ENCODE measurements around the gene ZNF547.

The ZNF547 gene

DNA sequence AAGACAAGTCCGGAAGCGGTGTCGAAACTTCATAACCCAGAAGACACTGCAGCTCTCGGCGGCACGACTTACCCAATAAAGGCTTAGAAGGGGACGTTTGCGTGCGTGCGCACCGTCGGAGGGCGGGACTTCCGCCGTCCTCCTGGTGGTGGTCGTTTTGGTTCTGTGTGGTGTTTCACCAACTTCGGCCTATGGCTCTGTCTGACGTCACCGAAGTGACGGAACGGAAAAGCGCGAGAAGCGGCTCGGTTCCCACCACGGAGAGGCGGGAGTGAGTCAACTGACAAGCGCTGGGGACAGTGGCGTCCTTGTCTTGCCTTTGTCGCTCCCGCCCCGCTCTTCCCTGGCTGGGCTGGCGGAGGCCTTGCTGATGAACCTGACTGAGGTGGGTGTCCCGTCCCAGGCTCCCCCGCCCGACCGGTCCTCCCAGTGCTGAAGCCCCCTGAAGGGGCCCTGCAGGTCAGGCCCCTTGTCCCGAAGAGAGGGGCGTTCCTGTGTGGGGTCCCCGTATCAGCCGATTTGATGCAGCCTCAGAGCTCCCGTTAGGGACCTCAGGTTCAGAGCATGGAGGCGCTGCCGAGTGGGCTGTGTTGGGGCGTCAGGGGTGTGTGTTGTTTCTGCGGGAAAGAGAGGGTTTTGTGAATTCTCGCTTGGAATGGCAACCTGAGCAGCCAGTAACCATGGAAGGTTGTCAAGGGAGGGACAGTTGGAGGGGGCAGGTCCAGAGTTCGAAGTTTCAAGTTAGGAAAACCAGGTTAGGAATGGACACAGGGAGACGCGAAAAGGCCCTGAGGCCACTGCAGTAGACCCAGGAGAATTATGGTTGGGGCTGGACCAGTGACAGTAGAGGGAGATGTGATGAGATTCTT is 26.6 kb downstream of the ZNF547 start, which contains the start of gene ZNF548:
Gene ZNF548 (plus strand): TSS at position 125 of the 869 bp plus-strand sequence. CDS start 246 bp downstream, at position 371.
- H3K27me3 Mint-ChIP-seq: no peaks in the 10 kb centered on the region
- peaks cover 33% of the 10 kb centered on the region for H3K4me1 Mint-ChIP-seq
- peak; percentile 97 for DNase-seq
- peak within 1 kb of the TSS; percentile 96 for H3K4me3 Mint-ChIP-seq
- H3K27ac Mint-ChIP-seq: peak within 1 kb of the TSS; percentile 96
- peaks cover 50% of the 10 kb centered on the region for H3K36me3 Mint-ChIP-seq
- CTCF ChIA-PET: interaction anchor here (0.6 kb wide), 1 partner anchor 918 kb away, joined by 3 read pairs; no protein-coding TSS in a partner anchor
- peaks cover 51% of the 10 kb centered on the region for H3K9me3 Mint-ChIP-seq

DNA sequence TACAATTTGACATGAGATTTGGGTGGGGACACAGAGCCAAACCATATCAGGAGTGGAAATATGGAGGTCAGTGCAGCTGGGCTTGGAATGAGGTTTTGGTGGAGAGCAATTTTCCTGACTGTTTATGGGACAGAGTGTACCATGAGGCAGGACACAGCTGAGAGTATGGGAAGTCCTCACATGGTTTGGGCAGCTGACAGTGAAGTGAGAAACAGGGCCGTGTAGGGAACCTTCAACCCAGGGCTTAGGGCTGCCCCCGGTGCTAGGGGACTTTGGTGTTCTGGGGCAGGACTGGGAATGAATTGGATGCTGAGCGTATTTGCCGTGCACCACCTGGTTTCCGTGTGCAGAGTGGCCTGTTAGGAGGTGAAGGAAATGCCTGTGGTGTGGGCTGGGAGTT is 32.4 kb downstream of the ZNF547 start:
- CTCF ChIA-PET: no interaction called here
- Mint-ChIP-seq H3K4me3 (no peak overlapping the region), H3K27ac (no peak overlapping the region), H3K36me3 (peaks cover 85% of the 10 kb centered on the region), H3K27me3 (no peaks in the 10 kb centered on the region), H3K4me1 (peaks cover 11% of the 10 kb centered on the region), H3K9me3 (peaks cover 69% of the 10 kb centered on the region)
- no peak for DNase-seq

DNA sequence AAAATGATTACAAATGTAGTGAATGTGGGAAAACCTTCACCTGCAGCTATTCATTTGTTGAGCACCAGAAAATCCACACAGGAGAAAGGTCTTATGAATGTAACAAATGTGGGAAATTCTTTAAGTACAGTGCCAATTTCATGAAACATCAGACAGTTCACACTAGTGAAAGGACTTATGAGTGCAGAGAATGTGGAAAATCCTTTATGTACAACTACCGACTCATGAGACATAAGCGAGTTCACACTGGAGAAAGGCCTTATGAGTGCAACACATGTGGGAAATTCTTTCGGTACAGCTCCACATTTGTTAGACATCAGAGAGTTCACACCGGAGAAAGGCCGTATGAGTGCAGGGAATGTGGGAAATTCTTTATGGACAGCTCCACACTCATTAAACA is 35.5 kb downstream of the ZNF547 start:
- no peak for DNase-seq
- H3K36me3 Mint-ChIP-seq: peaks cover 67% of the 10 kb centered on the region
- CTCF ChIA-PET: no interaction called here
- no peaks in the 10 kb centered on the region for H3K4me1 Mint-ChIP-seq
- no peak overlapping the region for H3K4me3 Mint-ChIP-seq
- H3K9me3 Mint-ChIP-seq: peaks cover 64% of the 10 kb centered on the region
- H3K27ac Mint-ChIP-seq: no peak overlapping the region
- H3K27me3 Mint-ChIP-seq: no peaks in the 10 kb centered on the region

DNA sequence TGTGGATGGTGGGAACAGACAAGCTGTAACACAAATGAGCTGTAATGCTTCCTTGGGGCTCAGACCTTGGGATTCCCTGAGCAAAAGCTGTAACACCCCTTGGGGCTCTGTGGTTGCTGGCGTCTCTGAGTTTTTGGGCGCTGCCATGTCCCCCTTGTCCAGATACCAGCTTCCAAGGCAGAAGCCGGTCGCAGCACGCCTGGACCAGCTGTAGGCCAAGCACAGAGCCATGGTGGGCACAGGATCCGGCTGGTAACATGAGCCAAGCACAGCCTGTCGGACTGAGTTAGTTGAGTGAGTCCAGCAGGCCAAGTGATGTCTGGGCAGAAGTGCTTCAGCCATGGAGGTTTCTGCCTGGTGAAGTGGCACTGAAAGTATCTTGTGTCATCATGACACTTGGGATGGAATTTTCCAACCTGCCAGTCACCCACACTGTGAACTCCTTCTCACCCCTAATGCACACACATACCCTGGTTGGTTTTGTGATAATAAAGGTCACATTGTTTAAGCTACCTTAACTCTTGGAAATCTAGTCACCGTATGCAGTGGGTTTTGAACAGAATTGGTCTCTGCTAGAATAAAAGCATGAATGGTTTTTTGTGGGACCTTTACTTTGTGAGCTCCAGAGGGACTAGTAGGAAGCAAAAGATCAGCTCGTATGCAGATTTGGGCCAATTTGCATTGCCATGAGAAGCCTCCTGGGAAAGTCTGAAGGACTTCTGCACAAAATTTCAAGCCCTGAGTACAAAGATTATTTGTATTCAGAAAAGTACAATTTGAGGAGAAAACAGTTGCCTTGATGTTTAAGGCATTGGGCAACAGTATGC is 40.6 kb downstream of the ZNF547 start:
- Mint-ChIP-seq H3K4me3 (no peak overlapping the region), H3K27ac (no peak overlapping the region), H3K4me1 (peaks cover 5% of the 10 kb centered on the region), H3K9me3 (peaks cover 24% of the 10 kb centered on the region), H3K27me3 (no peaks in the 10 kb centered on the region), H3K36me3 (peaks cover 17% of the 10 kb centered on the region)
- no peak for DNase-seq
- CTCF ChIA-PET: no interaction called here

DNA sequence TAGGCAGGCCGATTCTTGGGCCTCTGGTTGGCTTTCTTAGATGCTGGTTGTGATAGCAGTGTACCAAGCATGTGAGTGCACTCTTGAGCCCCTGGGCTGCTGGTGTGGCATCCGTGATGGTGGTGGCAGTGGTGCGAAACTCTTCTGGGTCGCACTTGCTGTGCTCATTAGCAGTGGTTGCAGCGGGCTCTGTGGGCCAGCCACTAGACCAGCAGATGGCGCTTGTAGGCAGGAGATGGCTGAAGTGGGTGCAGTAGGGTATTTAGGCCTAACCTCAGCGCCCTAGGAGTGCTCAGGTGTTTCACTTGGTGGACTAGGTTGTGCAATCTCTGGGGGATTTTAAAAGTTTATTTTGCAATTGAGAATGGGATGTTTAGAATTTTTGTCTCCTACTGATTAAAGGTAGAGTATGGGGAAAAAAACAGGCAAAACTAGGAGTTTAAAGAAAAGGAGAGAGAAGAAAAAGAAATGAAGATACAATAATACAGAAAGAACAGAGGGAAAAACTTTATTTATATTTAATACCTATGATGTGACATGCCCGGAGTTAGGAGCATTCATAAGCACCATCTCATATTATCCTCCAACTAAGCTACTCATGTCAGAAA is 43.3 kb downstream of the ZNF547 start:
- Mint-ChIP-seq H3K4me3 (no peak overlapping the region), H3K27me3 (no peaks in the 10 kb centered on the region), H3K4me1 (peaks cover 19% of the 10 kb centered on the region), H3K9me3 (peaks cover 8% of the 10 kb centered on the region), H3K36me3 (peaks cover 4% of the 10 kb centered on the region), H3K27ac (no peak overlapping the region)
- DNase-seq: peak; percentile 83
- CTCF ChIA-PET: interaction anchor here (1.2 kb wide), 1 partner anchor 21 kb away, joined by 3 read pairs; no protein-coding TSS in a partner anchor

DNA sequence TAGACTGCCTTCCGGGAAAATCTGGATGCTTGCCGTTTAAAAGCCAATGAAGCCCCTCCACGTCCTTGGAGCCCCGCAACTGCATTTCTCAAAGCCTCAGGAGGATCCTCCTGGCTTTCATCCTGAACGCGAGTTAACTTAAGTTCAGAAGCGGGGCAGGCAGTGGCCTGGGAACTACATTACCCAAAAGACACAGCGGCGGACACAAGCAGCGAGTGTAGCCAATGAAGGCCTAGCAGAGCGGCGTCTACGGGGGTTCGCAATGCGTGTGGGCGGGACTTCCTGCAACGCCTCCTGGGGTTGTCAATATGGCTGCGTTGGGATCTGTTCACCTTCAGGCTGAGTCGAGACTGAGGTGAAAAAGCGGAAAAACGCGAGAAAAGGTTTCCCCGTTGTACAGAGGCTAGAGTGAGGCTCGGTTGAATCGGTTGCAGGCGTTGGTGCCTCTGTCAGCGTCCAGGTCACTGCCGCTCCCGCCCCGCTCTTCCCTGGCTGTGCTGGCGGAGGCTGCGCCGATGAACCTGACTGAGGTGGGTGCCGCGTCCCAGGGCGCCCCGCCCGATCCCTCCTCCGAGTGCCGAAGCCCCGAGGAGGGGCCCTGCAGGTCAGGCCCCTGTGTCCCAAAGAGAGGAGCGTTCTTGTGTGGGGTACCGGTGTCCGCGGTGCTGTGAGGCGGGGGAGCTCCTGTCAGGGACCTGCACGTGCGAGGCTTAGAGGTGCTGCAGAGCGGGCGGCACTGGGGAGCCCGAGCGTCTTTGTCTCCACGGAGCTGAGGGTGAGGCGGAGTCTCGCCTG is 47.7 kb downstream of the ZNF547 start, which contains the start of gene ZNF17:
Gene ZNF17 (plus strand): TSS at position 285 of the 795 bp plus-strand sequence. CDS start 2,455 bp downstream, outside the sequence.
- Mint-ChIP-seq H3K27me3 (no peaks in the 10 kb centered on the region), H3K4me3 (peak within 1 kb of the TSS; percentile 89), H3K9me3 (peaks cover 17% of the 10 kb centered on the region), H3K4me1 (peaks cover 26% of the 10 kb centered on the region), H3K36me3 (peaks cover 36% of the 10 kb centered on the region), H3K27ac (peak within 1 kb of the TSS; percentile 88)
- peak; percentile 96 for DNase-seq
- CTCF ChIA-PET: no interaction called here

DNA sequence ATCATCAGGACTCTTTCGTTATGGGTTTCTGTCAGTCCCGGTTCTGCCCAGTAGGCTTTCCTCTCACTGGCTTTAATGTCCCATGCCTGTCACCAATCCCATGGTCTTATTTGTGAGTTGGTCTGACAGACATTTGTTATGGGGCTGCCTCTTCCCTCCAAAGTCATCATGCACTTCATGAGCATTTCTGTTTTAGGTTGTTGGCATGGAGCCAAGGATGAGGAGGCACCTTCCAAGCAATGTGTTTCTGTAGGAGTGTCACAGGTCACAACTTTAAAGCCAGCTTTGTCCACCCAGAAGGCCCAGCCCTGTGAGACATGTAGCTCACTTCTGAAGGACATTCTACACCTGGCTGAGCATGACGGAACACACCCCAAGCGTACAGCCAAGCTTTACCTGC is 56.1 kb downstream of the ZNF547 start:
- H3K27me3 Mint-ChIP-seq: no peaks in the 10 kb centered on the region
- CTCF ChIA-PET: no interaction called here
- H3K4me3 Mint-ChIP-seq: no peak overlapping the region
- no peak for DNase-seq
- no peak overlapping the region for H3K27ac Mint-ChIP-seq
- peaks cover 64% of the 10 kb centered on the region for H3K9me3 Mint-ChIP-seq
- no peaks in the 10 kb centered on the region for H3K4me1 Mint-ChIP-seq
- peaks cover 72% of the 10 kb centered on the region for H3K36me3 Mint-ChIP-seq

DNA sequence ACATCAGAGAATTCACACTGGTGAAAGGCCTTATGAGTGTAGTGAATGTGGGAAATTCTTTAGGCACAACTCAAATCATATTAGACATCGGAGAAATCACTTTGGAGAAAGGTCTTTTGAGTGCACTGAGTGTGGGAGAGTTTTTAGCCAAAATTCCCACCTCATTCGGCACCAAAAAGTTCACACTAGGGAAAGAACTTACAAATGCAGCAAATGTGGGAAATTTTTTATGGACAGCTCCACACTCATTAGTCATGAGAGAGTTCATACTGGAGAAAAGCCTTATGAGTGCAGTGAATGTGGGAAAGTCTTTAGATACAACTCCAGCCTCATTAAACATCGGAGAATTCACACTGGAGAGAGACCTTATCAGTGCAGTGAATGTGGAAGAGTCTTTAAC is 57.7 kb downstream of the ZNF547 start:
- CTCF ChIA-PET: no interaction called here
- Mint-ChIP-seq H3K27me3 (no peaks in the 10 kb centered on the region), H3K4me1 (no peaks in the 10 kb centered on the region), H3K4me3 (no peak overlapping the region), H3K27ac (no peak overlapping the region), H3K36me3 (peaks cover 58% of the 10 kb centered on the region), H3K9me3 (peaks cover 57% of the 10 kb centered on the region)
- DNase-seq: no peak
